HL-60 (cell line): ENCODE results near the gene OSM.

ENCODE experiments used
- DNase-seq, 2 experiments: peaks; one replicate each; pipeline ENCODE4 v3.0.0-alpha.2; 2010 to 2020; ENCODE audit warnings: low read depth in 1 of 2, low spot score in 1 of 2
- H3K27ac ChIP-seq: fragments of 250-450 bp; sonication (Bioruptor Pico); replicated peaks from 2 replicates; pipeline ENCODE4 v1.5.1; 2020; ENCODE audit warnings: mild to moderate bottlenecking, moderate library complexity
- H3K27me3 ChIP-seq: fragments of 250-450 bp; sonication (Bioruptor Pico); 2 replicates; pipeline ENCODE4 v1.5.1; 2021; ENCODE audit warnings: mild to moderate bottlenecking, moderate library complexity; ENCODE audit not compliant: insufficient read depth, poor library complexity, severe bottlenecking
- H3K4me3 ChIP-seq: replicated peaks from 2 replicates; pipeline ENCODE4 v1.5.1; 2011; ENCODE audit warnings: mild to moderate bottlenecking, control low read depth, low read length; ENCODE audit not compliant: insufficient read depth
- GABPA ChIP-seq: IDR thresholded peaks from 2 replicates; pipeline ENCODE4 v1.6.1; 2012; ENCODE audit warnings: low read depth
- POLR2AphosphoS5 ChIP-seq: IDR thresholded peaks from 2 replicates; pipeline ENCODE4 v1.6.1; 2012; ENCODE audit warnings: low read depth
- SPI1 ChIP-seq: IDR thresholded peaks from 2 replicates; pipeline ENCODE4 v1.6.1; 2012; ENCODE audit warnings: low read depth, mild to moderate bottlenecking, borderline replicate concordance
- TF ChIP-seq, protein P1 (sequence below): IDR thresholded peaks from one replicate; pipeline ENCODE4 v1.5.1; 2011; ENCODE audit warnings: low read length, control low read depth, inconsistent platforms; ENCODE audit not compliant: insufficient read depth
- TF ChIP-seq, protein P2 (sequence below): IDR thresholded peaks from 2 replicates; pipeline ENCODE4 v1.6.1; 2012; ENCODE audit warnings: low read depth; ENCODE audit not compliant: insufficient replicate concordance

Gene OSM

DNA sequence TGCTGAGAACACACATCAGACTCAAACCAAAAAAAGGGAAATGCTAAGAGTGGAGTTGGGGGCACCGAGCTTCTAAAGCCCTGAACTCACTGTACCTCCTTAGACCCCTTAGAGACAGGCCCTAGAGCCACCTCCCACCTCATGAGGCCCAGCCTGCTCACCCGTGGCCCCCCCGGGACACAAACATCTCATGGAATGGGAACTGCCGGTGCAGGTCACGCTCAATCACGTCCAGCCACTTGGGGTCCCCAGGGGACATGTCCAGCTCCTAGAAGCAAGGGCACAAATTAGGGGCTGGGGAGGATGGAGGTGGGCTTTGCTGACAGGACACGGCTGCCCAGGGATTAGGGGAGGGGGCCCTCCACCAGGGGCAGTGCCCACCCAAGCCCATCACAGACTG is 28.9 kb upstream of the OSM start:
- TF ChIP-seq POLR2AphosphoS5: no peak
- TF ChIP-seq, protein P1, sequence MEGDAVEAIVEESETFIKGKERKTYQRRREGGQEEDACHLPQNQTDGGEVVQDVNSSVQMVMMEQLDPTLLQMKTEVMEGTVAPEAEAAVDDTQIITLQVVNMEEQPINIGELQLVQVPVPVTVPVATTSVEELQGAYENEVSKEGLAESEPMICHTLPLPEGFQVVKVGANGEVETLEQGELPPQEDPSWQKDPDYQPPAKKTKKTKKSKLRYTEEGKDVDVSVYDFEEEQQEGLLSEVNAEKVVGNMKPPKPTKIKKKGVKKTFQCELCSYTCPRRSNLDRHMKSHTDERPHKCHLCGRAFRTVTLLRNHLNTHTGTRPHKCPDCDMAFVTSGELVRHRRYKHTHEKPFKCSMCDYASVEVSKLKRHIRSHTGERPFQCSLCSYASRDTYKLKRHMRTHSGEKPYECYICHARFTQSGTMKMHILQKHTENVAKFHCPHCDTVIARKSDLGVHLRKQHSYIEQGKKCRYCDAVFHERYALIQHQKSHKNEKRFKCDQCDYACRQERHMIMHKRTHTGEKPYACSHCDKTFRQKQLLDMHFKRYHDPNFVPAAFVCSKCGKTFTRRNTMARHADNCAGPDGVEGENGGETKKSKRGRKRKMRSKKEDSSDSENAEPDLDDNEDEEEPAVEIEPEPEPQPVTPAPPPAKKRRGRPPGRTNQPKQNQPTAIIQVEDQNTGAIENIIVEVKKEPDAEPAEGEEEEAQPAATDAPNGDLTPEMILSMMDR: no peak
- TF ChIP-seq, protein P2, sequence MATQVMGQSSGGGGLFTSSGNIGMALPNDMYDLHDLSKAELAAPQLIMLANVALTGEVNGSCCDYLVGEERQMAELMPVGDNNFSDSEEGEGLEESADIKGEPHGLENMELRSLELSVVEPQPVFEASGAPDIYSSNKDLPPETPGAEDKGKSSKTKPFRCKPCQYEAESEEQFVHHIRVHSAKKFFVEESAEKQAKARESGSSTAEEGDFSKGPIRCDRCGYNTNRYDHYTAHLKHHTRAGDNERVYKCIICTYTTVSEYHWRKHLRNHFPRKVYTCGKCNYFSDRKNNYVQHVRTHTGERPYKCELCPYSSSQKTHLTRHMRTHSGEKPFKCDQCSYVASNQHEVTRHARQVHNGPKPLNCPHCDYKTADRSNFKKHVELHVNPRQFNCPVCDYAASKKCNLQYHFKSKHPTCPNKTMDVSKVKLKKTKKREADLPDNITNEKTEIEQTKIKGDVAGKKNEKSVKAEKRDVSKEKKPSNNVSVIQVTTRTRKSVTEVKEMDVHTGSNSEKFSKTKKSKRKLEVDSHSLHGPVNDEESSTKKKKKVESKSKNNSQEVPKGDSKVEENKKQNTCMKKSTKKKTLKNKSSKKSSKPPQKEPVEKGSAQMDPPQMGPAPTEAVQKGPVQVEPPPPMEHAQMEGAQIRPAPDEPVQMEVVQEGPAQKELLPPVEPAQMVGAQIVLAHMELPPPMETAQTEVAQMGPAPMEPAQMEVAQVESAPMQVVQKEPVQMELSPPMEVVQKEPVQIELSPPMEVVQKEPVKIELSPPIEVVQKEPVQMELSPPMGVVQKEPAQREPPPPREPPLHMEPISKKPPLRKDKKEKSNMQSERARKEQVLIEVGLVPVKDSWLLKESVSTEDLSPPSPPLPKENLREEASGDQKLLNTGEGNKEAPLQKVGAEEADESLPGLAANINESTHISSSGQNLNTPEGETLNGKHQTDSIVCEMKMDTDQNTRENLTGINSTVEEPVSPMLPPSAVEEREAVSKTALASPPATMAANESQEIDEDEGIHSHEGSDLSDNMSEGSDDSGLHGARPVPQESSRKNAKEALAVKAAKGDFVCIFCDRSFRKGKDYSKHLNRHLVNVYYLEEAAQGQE: no peak
- no peak for TF ChIP-seq GABPA
- no peak; the same call in 1 of the 2 replicates for TF ChIP-seq SPI1
- Histone ChIP-seq H3K27ac (no peak overlapping the region), H3K27me3 (no peaks in the 10 kb centered on the region), H3K4me3 (no peak overlapping the region)
- no peak for DNase-seq

DNA sequence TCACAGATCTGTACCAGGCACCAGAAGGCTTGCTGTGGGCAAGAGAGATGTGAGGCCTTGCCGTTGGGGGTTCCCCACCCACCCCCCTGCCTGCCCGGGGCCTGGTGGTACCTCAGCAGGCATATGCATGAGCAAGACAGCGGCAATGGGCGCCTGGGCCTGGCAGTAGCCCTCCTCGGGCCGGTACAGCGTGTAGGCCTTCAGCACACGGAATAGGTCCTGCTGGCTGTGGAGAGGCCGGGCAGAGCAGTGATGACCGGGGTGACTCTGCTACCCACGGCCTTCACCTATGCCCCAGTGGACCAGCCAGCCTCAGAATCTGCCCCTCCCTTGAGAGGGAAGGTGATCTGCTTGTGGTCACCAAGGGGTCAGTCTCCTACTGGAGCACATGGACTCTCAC is 28.2 kb upstream of the OSM start:
- DNase-seq: no peak
- H3K27ac ChIP-seq: no peak overlapping the region
- TF ChIP-seq SPI1 (no peak), POLR2AphosphoS5 (no peak)
- TF ChIP-seq, protein P2: no peak
- H3K4me3 ChIP-seq: no peak overlapping the region
- no peaks in the 10 kb centered on the region for H3K27me3 ChIP-seq

DNA sequence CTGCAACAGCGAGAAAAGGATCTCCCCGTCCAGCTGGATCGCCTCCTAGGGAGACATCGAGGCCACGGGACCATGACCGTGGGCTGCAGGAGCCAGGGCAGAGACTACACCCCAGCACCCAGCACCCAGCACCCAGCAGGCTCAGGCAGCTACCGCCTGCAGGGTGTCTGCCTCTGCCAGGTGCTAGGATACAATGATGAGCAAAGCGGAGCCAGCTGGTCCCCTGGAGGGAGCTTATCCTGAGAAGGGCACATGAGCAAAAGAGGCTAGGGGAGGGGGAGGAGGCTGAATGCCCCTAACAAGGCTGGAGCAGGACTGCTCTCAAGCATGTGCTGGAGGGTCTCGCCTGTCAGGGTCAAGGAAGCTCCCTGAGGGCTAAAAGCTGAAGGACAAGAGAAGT is 27.4 kb upstream of the OSM start:
- H3K4me3 ChIP-seq: no peak overlapping the region
- no peaks in the 10 kb centered on the region for H3K27me3 ChIP-seq
- no peak for DNase-seq
- no peak overlapping the region for H3K27ac ChIP-seq
- no peak for TF ChIP-seq POLR2AphosphoS5
- TF ChIP-seq SPI1: no peak
- no peak for TF ChIP-seq GABPA

DNA sequence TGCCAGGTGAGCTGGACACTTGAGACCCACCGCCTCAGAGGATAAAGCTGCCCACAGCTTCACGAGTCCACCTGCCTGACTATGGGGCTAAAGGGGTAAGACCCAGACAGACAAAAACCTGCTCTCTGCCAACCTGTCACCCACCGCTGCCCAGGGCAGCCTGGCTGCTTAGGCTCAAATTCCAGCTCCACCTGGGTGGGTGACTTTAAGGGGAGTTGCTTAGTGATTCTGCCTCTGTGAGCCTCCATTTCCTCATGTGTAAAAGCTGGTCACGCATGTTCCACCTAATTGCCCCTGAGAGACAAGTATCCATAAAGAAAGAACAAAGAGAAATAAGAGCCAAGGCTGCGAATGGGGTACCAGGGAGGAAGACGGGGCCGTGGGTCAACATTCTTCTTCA is 26.4 kb upstream of the OSM start:
- no peak for TF ChIP-seq POLR2AphosphoS5
- TF ChIP-seq, protein P1: no peak
- no peak for TF ChIP-seq SPI1
- TF ChIP-seq, protein P2: no peak
- DNase-seq: no peak
- Histone ChIP-seq H3K27ac (no peak overlapping the region), H3K27me3 (no peaks in the 10 kb centered on the region), H3K4me3 (no peak overlapping the region)
